SK-N-MC (cell line): ENCODE data around the gene ALAS1.

ENCODE experiments used
- EZH2 ChIP-seq: fragments of 200-600 bp; sonication (generic); IDR thresholded peaks from one replicate; pipeline ENCODE4 v1.6.1; 2017; ENCODE audit warnings: antibody characterized with exemption
- FOXP2 ChIP-seq: optimal IDR thresholded peaks from 2 replicates; pipeline ENCODE3; 2011; ENCODE audit warnings: mild to moderate bottlenecking, moderate library complexity; ENCODE audit not compliant: insufficient read depth; ENCODE audit errors: extremely low read length, control extremely low read depth
- POLR2AphosphoS5 ChIP-seq: IDR thresholded peaks from 2 replicates; pipeline ENCODE4 v1.6.1; 2012; ENCODE audit warnings: mild to moderate bottlenecking, low read depth, low read length, borderline replicate concordance

- TF ChIP-seq POLR2AphosphoS5 = no peak
- TF ChIP-seq EZH2 = no peak
- no peak for TF ChIP-seq FOXP2
These were observed 42.0 kb upstream of the ALAS1 start for GRCh38 chr3:52155912-52156311.
